Adrenal gland (tissue), 12 donors: ENCODE results near the gene RIMS3. TPM values are rescaled to one million over a fixed set of nuclear protein-coding genes. Genes with fewer than 3 reads are reported as not detected.

Experiments
- DNase-seq, 7 donors: peaks; one replicate each; pipeline ENCODE4 v3.0.0-alpha.2; 2019 to 2020
- H3K27ac ChIP-seq, 5 donors: fragments of 200-600 bp; sonication (generic) in 4 of 5; 1 replicate in 3 of 5; 2 replicates in 2 of 5; pipeline versions ENCODE4 v1.5.1 to v1.8.0; 2016 to 2020; ENCODE audit warnings: mild to moderate bottlenecking in 1 of 5
- H3K27me3 ChIP-seq: fragments of 200-600 bp; 2 replicates; pipeline ENCODE4 v1.8.0; 2021
- H3K36me3 ChIP-seq, 2 donors: fragments of 200-600 bp; replicated peaks in 1 of 2; 1 replicate in 1 of 2; 2 replicates in 1 of 2; pipeline versions ENCODE4 v1.5.1 to v1.8.0; 2018 to 2022
- H3K4me1 ChIP-seq, 2 donors: fragments of 200-600 bp; replicated peaks in 1 of 2; 1 replicate in 1 of 2; 2 replicates in 1 of 2; pipeline versions ENCODE4 v1.5.1 to v1.8.0; 2018 to 2021
- H3K4me3 ChIP-seq, 4 donors: fragments of 200-600 bp; sonication (generic) in 3 of 4; one replicate each; pipeline ENCODE4 v1.5.1; 2016 to 2018
- H3K9me3 ChIP-seq, 3 donors: fragments of 200-600 bp; sonication (generic) in 1 of 3; replicated peaks in 1 of 3; 1 replicate in 2 of 3; 2 replicates in 1 of 3; pipeline versions ENCODE4 v1.5.1 to v1.8.0; 2016 to 2021
- CTCF ChIP-seq, 6 experiments: fragments of 450-650 bp in 4 of 6; fragments of 200-600 bp in 2 of 6; sonication (generic) in 1 of 6; IDR thresholded peaks; 1 replicate in 5 of 6; 2 replicates in 1 of 6; pipeline versions ENCODE4 v1.5.1 to v1.8.0; 2016 to 2021; ENCODE audit warnings: antibody characterized with exemption in 6 of 6, mild to moderate bottlenecking in 2 of 6, moderate library complexity in 1 of 6
- POLR2A ChIP-seq, 2 donors: fragments of 450-650 bp; IDR thresholded peaks; one replicate each; pipeline ENCODE4 v1.6.1; 2017; ENCODE audit warnings: antibody characterized with exemption in 2 of 2, mild to moderate bottlenecking in 2 of 2, moderate library complexity in 1 of 2
- WGBS, 4 donors: extraction: QIAGEN DNeasy Blood & Tissue Kit in 2 of 4; methylation state at CpG; one replicate each; pipeline versions ENCODE4 v1.1.5 to v1.1.7; 2013 to 2017; 5-methylcytosine and 5-hydroxymethylcytosine counted together
- intact Hi-C, 2 donors: fragments of 100-400 bp; cut with DNase I; formaldehyde crosslinking; loops; one replicate each; pipeline versions ENCODE4 v1.14.1 to v1.15.0; 2022 to 2023
- polyA plus RNA-seq, 3 donors: library from polyadenylated mRNA; stranded (reverse); fragments of 200-250 nt in 2 of 3; fragments of 350-450 nt in 1 of 3; fragmentation: Illumina TruSeq in 1 of 3; extraction: RNeasy Lipid Tissue Mini Kit (QIAGEN cat#74804) in 1 of 3; gene quantifications; one replicate each; pipeline ENCODE4 v1.2.3, GENCODE V29; 2013 to 2014
- total RNA-seq, 9 donors: library from RNA; depleted of rRNA in 4 of 9; stranded (reverse); fragments of >200 nt in 4 of 9; fragments of 120-200 nt in 1 of 9; fragmentation: NEBNext Ultra II Directional in 1 of 9; extraction: Animal tissue kit (Norgen Biotek cat#: 25700) in 1 of 9; gene quantifications; one replicate each; pipeline versions ENCODE4 v1.1.0 to v1.2.4, GENCODE V29; 2013 to 2023
- donor health status: healthy with polysubstance abuse.
- donor health status: Bipolar disorder and iron deficiency.
- donor health status: DM: yes; HTN: yes; CAD: no.
- donor health status: DM: no; HTN: no; CAD: no.
- donor health status: DM: no; HTN: no; CAD: no.
- donor health status: DM: yes; HTN: yes; CAD: no.

RIMS3 gene
- total and polyA plus RNA-seq, 12 donors: 0.84 to 10.3 (median 3.5) TPM

DNA sequence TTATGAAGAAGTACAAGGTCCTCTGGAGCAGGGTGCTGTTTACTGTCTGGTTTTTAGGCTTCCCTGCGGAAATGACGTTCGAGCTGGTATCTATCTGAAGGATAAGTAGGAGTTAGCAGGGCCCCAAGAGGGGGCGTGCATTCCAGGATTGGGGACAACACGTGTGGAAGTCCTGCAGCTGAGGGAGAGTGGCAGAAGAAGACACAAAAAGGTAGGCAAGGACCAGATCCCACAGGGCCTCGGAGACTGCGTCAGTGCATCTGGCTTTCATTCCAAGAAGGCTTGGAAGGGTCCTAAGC lies 5.9 kb downstream of the RIMS3 start:
- TF ChIP-seq CTCF (IDR thresholded peaks at IDR 0.05) (no peak), POLR2A (IDR thresholded peaks at IDR 0.05) (no peak)
- intact Hi-C loops: no loop called here
- Histone ChIP-seq H3K4me1 (no peaks in the 10 kb centered on the region), H3K4me3 (no peak overlapping the region), H3K36me3 (no peaks in the 10 kb centered on the region), H3K27ac (no peak overlapping the region), H3K9me3 (no peaks in the 10 kb centered on the region), H3K27me3 (no peaks in the 10 kb centered on the region)
- DNase-seq: no peak
- 64 to 78% (median 77%) methylated on average over 7 of the region's 7 CpGs for WGBS, 4 donors

DNA sequence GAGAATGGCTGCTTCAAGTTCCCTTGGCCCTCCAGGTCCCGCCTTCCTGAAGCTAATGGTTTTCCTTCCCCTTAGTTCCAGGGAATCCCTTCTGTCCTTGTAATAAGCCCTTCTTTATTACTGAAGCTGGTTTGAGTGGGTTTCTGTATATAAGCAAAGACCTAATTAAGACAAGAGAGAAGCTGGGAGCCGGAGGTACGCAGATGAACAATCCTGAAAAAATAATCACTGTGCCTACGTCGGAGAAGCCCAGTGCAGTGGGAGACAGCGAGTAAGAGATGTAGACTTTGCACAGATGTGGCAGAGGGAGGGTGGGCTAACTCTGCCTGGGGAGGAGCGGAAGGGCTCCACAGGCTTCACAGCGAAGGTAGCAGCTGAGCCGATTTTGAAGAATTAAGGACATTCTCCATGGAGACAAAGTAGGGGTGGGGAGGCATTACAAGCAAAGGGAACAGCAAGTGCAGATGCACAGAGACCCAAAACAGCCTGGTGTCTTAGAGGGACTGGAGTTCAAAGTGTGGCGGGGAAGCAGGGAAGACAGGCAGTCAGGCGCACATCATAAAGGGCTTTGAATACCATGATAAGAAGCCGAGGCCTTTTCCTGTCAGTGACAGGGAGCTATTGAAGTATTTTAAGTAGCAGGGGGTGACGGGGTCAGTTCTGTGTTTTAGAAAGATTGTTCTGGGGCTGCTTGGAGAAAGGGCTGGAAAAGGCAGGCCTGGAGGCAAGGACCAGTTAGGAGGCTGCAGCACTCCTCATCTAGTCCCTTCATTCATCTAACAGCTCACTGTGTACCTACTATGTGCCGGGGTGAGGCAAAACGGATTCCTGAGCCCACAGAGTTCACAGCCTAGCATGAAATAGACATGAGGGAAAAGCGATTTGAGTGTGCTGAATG lies 6.5 kb downstream of the RIMS3 start:
- Histone ChIP-seq H3K4me3 (no peak overlapping the region), H3K27me3 (no peaks in the 10 kb centered on the region), H3K27ac (no peak overlapping the region), H3K36me3 (no peaks in the 10 kb centered on the region), H3K4me1 (no peaks in the 10 kb centered on the region), H3K9me3 (no peaks in the 10 kb centered on the region)
- no peak for TF ChIP-seq CTCF (IDR thresholded peaks at IDR 0.05)
- TF ChIP-seq POLR2A (IDR thresholded peaks at IDR 0.05): no peak
- DNase-seq: no peak
- intact Hi-C loops: no loop called here
- 76 to 85% (median 81%) methylated on average over 16 of the region's 16 CpGs for WGBS, 4 donors

- Histone ChIP-seq H3K9me3 (no peaks in the 10 kb centered on the region), H3K27me3 (no peaks in the 10 kb centered on the region), H3K27ac (no peak overlapping the region), H3K4me3 (no peak overlapping the region), H3K4me1 (no peaks in the 10 kb centered on the region), H3K36me3 (no peaks in the 10 kb centered on the region)
- DNase-seq: no peak
- intact Hi-C loops: no loop called here
- no peak for TF ChIP-seq POLR2A (IDR thresholded peaks at IDR 0.05)
- no peak for TF ChIP-seq CTCF (IDR thresholded peaks at IDR 0.05)
- WGBS, 4 donors: 78 to 95% (median 89%) methylated on average over 7 of the region's 7 CpGs
Observed at GRCh38 chr1:40657046-40657445, 8.4 kb downstream of the RIMS3 start.

- Histone ChIP-seq H3K4me3 (no peak overlapping the region), H3K9me3 (no peaks in the 10 kb centered on the region), H3K27ac (peak overlapping the region in 1 of 5 donors; percentile 34), H3K27me3 (no peaks in the 10 kb centered on the region), H3K4me1 (no peaks in the 10 kb centered on the region), H3K36me3 (no peaks in the 10 kb centered on the region)
- no peak for TF ChIP-seq CTCF (IDR thresholded peaks at IDR 0.05)
- no peak for TF ChIP-seq POLR2A (IDR thresholded peaks at IDR 0.05)
- 30 to 47% (median 38%) methylated on average over 2 to 34 of the region's 35 CpGs for WGBS, 4 donors
- intact Hi-C loops: no loop called here
- peak in 1 of 7 donors; percentile 69 for DNase-seq
Observed at GRCh38 chr1:40653851-40654537, 11.5 kb downstream of the RIMS3 start.
